ENCODE measurements around the gene TMEM255B. TPM values are rescaled to one million over a fixed set of nuclear protein-coding genes. Genes with fewer than 3 reads are reported as not detected.

The TMEM255B gene
- total and polyA plus RNA-seq, 4 donors: 6.0 to 19.6 (median 14.8) TPM

GRCh38 chr13:113737803-113738202 lies 21.2 kb upstream of the TMEM255B start:
- H3K27me3 ChIP-seq (ENCODE audit: control insufficient read depth in 3 of 3, insufficient read depth in 3 of 3, low read length in 2 of 3): no peaks in the 10 kb centered on the region
- WGBS, 2 donors: 49 to 79% methylated on average over 5 of the region's 5 CpGs
- no peak for TF ChIP-seq CTCF (IDR thresholded peaks at IDR 0.05; ENCODE audit: control extremely low read depth, extremely low read depth)

GRCh38 chr13:113739527-113740285 lies 19.3 kb upstream of the TMEM255B start:
- DNase-seq: no peak
- 88 to 92% methylated on average over 22 of the region's 22 CpGs for WGBS, 2 donors

More at GRCh38 chr13:113737803-113738202, 21.2 kb upstream of the TMEM255B start:
- no peak for ATAC-seq (ENCODE audit: insufficient read depth, low FRiP score)
- Histone ChIP-seq H3K4me3 (no peak overlapping the region), H3K4me1 (ENCODE audit: control insufficient read depth in 5 of 5, insufficient read depth in 5 of 5, low read length in 5 of 5) (peaks cover 0 to 7% (median 3%) of the 10 kb centered on the region in 5 donors), H3K9me3 (ENCODE audit: control insufficient read depth in 4 of 4, insufficient read depth in 3 of 4, low read length in 3 of 4) (peaks cover 0 to 2% (median 0%) of the 10 kb centered on the region in 4 donors), H3K36me3 (ENCODE audit: control insufficient read depth in 4 of 4, insufficient read depth in 4 of 4, low read length in 4 of 4) (no peaks in the 10 kb centered on the region), H3K9ac (ENCODE audit: insufficient read depth in 1 of 2, low read length in 2 of 2) (no peak overlapping the region), H3K27ac (ENCODE audit: low read depth in 1 of 2, low read length in 1 of 2) (no peak overlapping the region)
- no peak for DNase-seq

GRCh38 chr13:113740286-113740556 lies 18.8 kb upstream of the TMEM255B start:
- no peak overlapping the region for H3K27ac ChIP-seq (ENCODE audit: low read depth in 1 of 2, low read length in 1 of 2)
- peaks cover 0 to 2% (median 0%) of the 10 kb centered on the region in 4 donors for H3K9me3 ChIP-seq (ENCODE audit: control insufficient read depth in 4 of 4, insufficient read depth in 3 of 4, low read length in 3 of 4)
- no peaks in the 10 kb centered on the region for H3K36me3 ChIP-seq (ENCODE audit: control insufficient read depth in 4 of 4, insufficient read depth in 4 of 4, low read length in 4 of 4)
- no peak overlapping the region for H3K9ac ChIP-seq (ENCODE audit: insufficient read depth in 1 of 2, low read length in 2 of 2)
- ATAC-seq (ENCODE audit: insufficient read depth, low FRiP score) (no peak), DNase-seq (no peak)
- TF ChIP-seq CTCF (IDR thresholded peaks at IDR 0.05; ENCODE audit: control extremely low read depth, extremely low read depth): no peak
- WGBS, 2 donors: 69 to 77% methylated on average over 9 of the region's 9 CpGs
- no peak overlapping the region for H3K4me3 ChIP-seq
- peaks cover 0 to 7% (median 3%) of the 10 kb centered on the region in 5 donors for H3K4me1 ChIP-seq (ENCODE audit: control insufficient read depth in 5 of 5, insufficient read depth in 5 of 5, low read length in 5 of 5)
- H3K27me3 ChIP-seq (ENCODE audit: control insufficient read depth in 3 of 3, insufficient read depth in 3 of 3, low read length in 2 of 3): no peaks in the 10 kb centered on the region

More at GRCh38 chr13:113739527-113740285, 19.3 kb upstream of the TMEM255B start:
- Histone ChIP-seq H3K4me3 (no peak overlapping the region), H3K9ac (ENCODE audit: insufficient read depth in 1 of 2, low read length in 2 of 2) (no peak overlapping the region), H3K27ac (ENCODE audit: low read depth in 1 of 2, low read length in 1 of 2) (no peak overlapping the region), H3K4me1 (ENCODE audit: control insufficient read depth in 5 of 5, insufficient read depth in 5 of 5, low read length in 5 of 5) (peaks cover 0 to 7% (median 3%) of the 10 kb centered on the region in 5 donors), H3K36me3 (ENCODE audit: control insufficient read depth in 4 of 4, insufficient read depth in 4 of 4, low read length in 4 of 4) (no peaks in the 10 kb centered on the region), H3K9me3 (ENCODE audit: control insufficient read depth in 4 of 4, insufficient read depth in 3 of 4, low read length in 3 of 4) (peaks cover 0 to 2% (median 0%) of the 10 kb centered on the region in 4 donors), H3K27me3 (ENCODE audit: control insufficient read depth in 3 of 3, insufficient read depth in 3 of 3, low read length in 2 of 3) (no peaks in the 10 kb centered on the region)
- no peak for ATAC-seq (ENCODE audit: insufficient read depth, low FRiP score)
- TF ChIP-seq CTCF (IDR thresholded peaks at IDR 0.05; ENCODE audit: control extremely low read depth, extremely low read depth): no peak
